Fibroblast of lung (primary cell): ENCODE data around the gene ZNF700. TPM values are rescaled to one million over a fixed set of nuclear protein-coding genes. Genes with fewer than 3 reads are reported as not detected.
"Not testable (repeated sequence)": the region's sequence is repeated elsewhere in the genome, so short reads cannot be mapped to it uniquely, and the experiment has no call there.

ENCODE experiments used
- DNase-seq, 2 donors: peaks; one replicate each; pipeline versions ENCODE4 v3.0.0 to v3.0.0-alpha.2; 2010; ENCODE audit warnings: low read depth in 2 of 2
- H2AFZ ChIP-seq: 2 replicates; pipeline ENCODE4 v1.5.1; 2012; ENCODE audit warnings: low read length, control low read depth, inconsistent platforms
- H3K27ac ChIP-seq: 2 replicates; pipeline ENCODE4 v1.5.1; 2011; ENCODE audit warnings: low read length, control low read depth; ENCODE audit not compliant: insufficient read depth
- H3K27me3 ChIP-seq: 2 replicates; pipeline ENCODE4 v1.5.1; 2011; ENCODE audit warnings: mild to moderate bottlenecking, low read length; ENCODE audit not compliant: control insufficient read depth, insufficient read depth
- H3K36me3 ChIP-seq: 2 replicates; pipeline ENCODE4 v1.5.1; 2011; ENCODE audit warnings: low read length; ENCODE audit not compliant: control insufficient read depth, insufficient read depth
- H3K4me1 ChIP-seq: 2 replicates; pipeline ENCODE4 v1.5.1; 2011; ENCODE audit warnings: low read length; ENCODE audit not compliant: control insufficient read depth, insufficient read depth; ENCODE audit errors: extremely low read depth
- H3K4me2 ChIP-seq: 2 replicates; pipeline ENCODE4 v1.5.1; 2011; ENCODE audit warnings: low read length, control low read depth; ENCODE audit not compliant: insufficient read depth; ENCODE audit errors: extremely low read depth
- H3K4me3 ChIP-seq, 4 experiments: fragments of 200-600 bp in 1 of 4; sonication (generic) in 1 of 4; replicated peaks in 1 of 4; 2 replicates each; pipeline ENCODE4 v1.5.1; 2011 to 2016; ENCODE audit warnings: low read length in 4 of 4, low read depth in 3 of 4, mild to moderate bottlenecking in 3 of 4, control low read depth in 2 of 4, inconsistent platforms in 1 of 4, mixed read lengths in 1 of 4; ENCODE audit not compliant: insufficient read depth in 1 of 4; ENCODE audit errors: control extremely low read depth in 1 of 4
- H3K79me2 ChIP-seq: 2 replicates; pipeline ENCODE4 v1.5.1; 2012; ENCODE audit warnings: mild to moderate bottlenecking, low read length, inconsistent platforms; ENCODE audit not compliant: control insufficient read depth, insufficient read depth
- H3K9ac ChIP-seq: 2 replicates; pipeline ENCODE4 v1.5.1; 2011; ENCODE audit warnings: mild to moderate bottlenecking, low read length, control low read depth; ENCODE audit not compliant: insufficient read depth
- H3K9me3 ChIP-seq: 2 replicates; pipeline ENCODE4 v1.5.1; 2012; ENCODE audit warnings: low read depth, low read length; ENCODE audit not compliant: control insufficient read depth, insufficient read depth
- H4K20me1 ChIP-seq: 2 replicates; pipeline ENCODE4 v1.5.1; 2011; ENCODE audit warnings: low read length; ENCODE audit not compliant: control insufficient read depth, insufficient read depth; ENCODE audit errors: extremely low read depth
- EZH2 ChIP-seq: IDR thresholded peaks from 2 replicates; pipeline ENCODE4 v1.5.1; 2012; ENCODE audit warnings: low read length, control low read depth, mild to moderate bottlenecking; ENCODE audit errors: missing control alignments
- polyA plus RNA-seq, 2 donors: library from polyadenylated mRNA; depleted of rRNA in 1 of 2; stranded (reverse) in 1 of 2; unstranded in 1 of 2; fragments of >200 nt; gene quantifications; 2 replicates each; pipeline ENCODE4 v1.2.1, GENCODE V29; 2011 to 2012; ENCODE audit warnings: missing spikeins in 1 of 2
- total RNA-seq: library from RNA; depleted of rRNA; stranded (reverse); fragments of >200 nt; gene quantifications from 2 replicates; pipeline ENCODE4 v1.2.1, GENCODE V29; 2014
- TF ChIP-seq, protein P1 (sequence below), 2 donors: IDR thresholded peaks in 1 of 2; conservative IDR thresholded peaks in 1 of 2; 1 replicate in 1 of 2; 2 replicates in 1 of 2; pipeline ENCODE4 v1.5.1; 2011 to 2012; ENCODE audit warnings: low read length in 2 of 2, control low read depth in 1 of 2, inconsistent platforms in 1 of 2, low read depth in 1 of 2, mild to moderate bottlenecking in 1 of 2

The ZNF700 gene
- total and polyA plus RNA-seq, 2 donors (not counting 1 experiment from before 2014, with no cell fraction given): 5.7 to 12.4 TPM

DNA sequence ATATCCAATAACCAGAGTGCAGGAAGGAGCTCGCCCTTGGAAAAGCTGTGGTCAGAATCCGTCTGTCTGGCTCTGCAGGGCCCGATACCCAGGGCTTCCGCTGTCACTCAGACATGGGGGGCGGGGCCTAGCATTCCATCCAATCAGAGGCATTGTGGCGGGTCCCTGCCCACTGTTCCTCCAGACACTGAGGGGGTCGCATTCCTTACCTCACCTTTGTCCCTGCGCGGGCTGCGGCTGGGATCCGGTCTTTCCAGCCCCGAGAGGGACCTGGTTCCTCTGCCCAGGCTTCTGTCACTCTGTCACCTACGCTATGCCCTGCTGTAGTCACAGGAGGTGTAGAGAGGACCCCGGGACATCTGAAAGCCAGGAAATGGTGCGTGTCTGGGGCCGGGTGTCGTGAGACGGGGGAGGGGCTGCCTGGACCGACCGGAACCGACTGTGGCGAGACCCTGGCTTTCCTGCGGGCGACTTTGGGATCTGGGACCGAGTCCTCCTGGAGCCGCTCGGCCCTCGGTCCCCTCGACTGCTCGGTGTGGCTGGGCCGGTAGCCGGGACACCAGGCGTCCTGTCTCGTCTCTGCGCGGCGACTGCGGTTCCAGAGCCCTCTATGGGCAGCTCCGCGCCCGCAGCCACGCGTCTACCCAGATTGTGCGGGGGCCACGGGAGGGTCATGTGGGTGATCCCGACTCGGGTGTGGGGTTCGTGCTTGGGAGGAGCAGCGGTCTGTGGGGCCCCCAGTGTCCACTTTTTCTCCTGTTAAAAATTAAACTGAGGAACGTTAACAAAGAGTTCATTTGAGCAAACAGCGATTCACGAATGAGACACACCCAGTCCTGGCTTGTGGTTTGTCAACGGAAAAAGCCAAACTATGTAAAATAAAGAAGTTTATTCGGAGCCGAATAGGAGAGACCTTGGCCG lies 37.0 kb upstream of the ZNF700 start, which contains the start of gene ZNF69:
Gene ZNF69 (plus strand): TSS at position 172 of the 921 bp plus-strand sequence. CDS start 142 bp downstream, at position 314.
- Histone ChIP-seq H4K20me1 (no peaks in the 10 kb centered on the region), H3K4me2 (peak within 1 kb of the TSS; percentile 90), H3K79me2 (no peaks in the 10 kb centered on the region), H2AFZ (peak within 1 kb of the TSS; percentile 97), H3K27ac (peak within 1 kb of the TSS; percentile 73), H3K4me3 (peak within 1 kb of the TSS; percentile 69 to 94 (median 87)), H3K9ac (peak within 1 kb of the TSS; percentile 57), H3K9me3 (no peaks in the 10 kb centered on the region), H3K27me3 (no peaks in the 10 kb centered on the region), H3K4me1 (no peaks in the 10 kb centered on the region), H3K36me3 (no peaks in the 10 kb centered on the region)
- DNase-seq: peak; percentile 63 to 75
- no peak for TF ChIP-seq EZH2
- TF ChIP-seq, protein P1, sequence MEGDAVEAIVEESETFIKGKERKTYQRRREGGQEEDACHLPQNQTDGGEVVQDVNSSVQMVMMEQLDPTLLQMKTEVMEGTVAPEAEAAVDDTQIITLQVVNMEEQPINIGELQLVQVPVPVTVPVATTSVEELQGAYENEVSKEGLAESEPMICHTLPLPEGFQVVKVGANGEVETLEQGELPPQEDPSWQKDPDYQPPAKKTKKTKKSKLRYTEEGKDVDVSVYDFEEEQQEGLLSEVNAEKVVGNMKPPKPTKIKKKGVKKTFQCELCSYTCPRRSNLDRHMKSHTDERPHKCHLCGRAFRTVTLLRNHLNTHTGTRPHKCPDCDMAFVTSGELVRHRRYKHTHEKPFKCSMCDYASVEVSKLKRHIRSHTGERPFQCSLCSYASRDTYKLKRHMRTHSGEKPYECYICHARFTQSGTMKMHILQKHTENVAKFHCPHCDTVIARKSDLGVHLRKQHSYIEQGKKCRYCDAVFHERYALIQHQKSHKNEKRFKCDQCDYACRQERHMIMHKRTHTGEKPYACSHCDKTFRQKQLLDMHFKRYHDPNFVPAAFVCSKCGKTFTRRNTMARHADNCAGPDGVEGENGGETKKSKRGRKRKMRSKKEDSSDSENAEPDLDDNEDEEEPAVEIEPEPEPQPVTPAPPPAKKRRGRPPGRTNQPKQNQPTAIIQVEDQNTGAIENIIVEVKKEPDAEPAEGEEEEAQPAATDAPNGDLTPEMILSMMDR (conservative IDR thresholded peaks at IDR 0.05 in 1 of 2, IDR thresholded peaks at IDR 0.05 in 1 of 2; ENCODE audit: low read depth in 1 of 2, low read length in 2 of 2): peak in 1 of 2 donors; percentile 20

- DNase-seq: peak in 1 of 2 donors; percentile 34
These were observed 35.0 kb upstream of the ZNF700 start for GRCh38 chr19:11889901-11890300.

GRCh38 chr19:11890634-11891033 lies 34.3 kb upstream of the ZNF700 start:
- no peak for TF ChIP-seq EZH2
- TF ChIP-seq, protein P1 (conservative IDR thresholded peaks at IDR 0.05 in 1 of 2, IDR thresholded peaks at IDR 0.05 in 1 of 2; ENCODE audit: low read depth in 1 of 2, low read length in 2 of 2): no peak
- H4K20me1 ChIP-seq: no peaks in the 10 kb centered on the region
- no peak for DNase-seq
- H3K9ac ChIP-seq: no peak overlapping the region
- no peak overlapping the region for H3K4me3 ChIP-seq
- H3K27me3 ChIP-seq: no peaks in the 10 kb centered on the region
- H2AFZ ChIP-seq: no peak overlapping the region
- no peaks in the 10 kb centered on the region for H3K36me3 ChIP-seq
- H3K79me2 ChIP-seq: no peaks in the 10 kb centered on the region
- H3K9me3 ChIP-seq: no peaks in the 10 kb centered on the region
- H3K27ac ChIP-seq: no peak overlapping the region
- no peaks in the 10 kb centered on the region for H3K4me1 ChIP-seq
- no peak overlapping the region for H3K4me2 ChIP-seq

More at GRCh38 chr19:11889901-11890300, 35.0 kb upstream of the ZNF700 start:
- not testable (repeated sequence) for H3K79me2 ChIP-seq, H2AFZ ChIP-seq, H3K27me3 ChIP-seq, H3K9me3 ChIP-seq, H3K27ac ChIP-seq, H4K20me1 ChIP-seq, H3K36me3 ChIP-seq, H3K4me3 ChIP-seq, H3K9ac ChIP-seq, H3K4me2 ChIP-seq, H3K4me1 ChIP-seq
